Motor neuron (in vitro differentiated cells): ENCODE measurements around the gene FIBCD1. TPM values are rescaled to one million over a fixed set of nuclear protein-coding genes. Genes with fewer than 3 reads are reported as not detected.

Experiments
- ATAC-seq, 8 experiments: fragments of 200-7000 bp; cut with Tn5 transposase; replicated peaks in 6 of 8; 2 replicates each; pipeline ENCODE4 v1.8.0; 2021; ENCODE audit warnings: mild to moderate bottlenecking in 8 of 8, moderate library complexity in 8 of 8
- H3K27ac ChIP-seq, 2 donors: fragments of 250-450 bp; sonication (Bioruptor Pico); 2 replicates each; pipeline ENCODE4 v1.9.0; 2021; ENCODE audit warnings: antibody characterized with exemption in 2 of 2, mild to moderate bottlenecking in 2 of 2, moderate library complexity in 1 of 2
- H3K4me1 ChIP-seq, 2 donors: fragments of 250-450 bp; sonication (Bioruptor Pico); replicated peaks in 1 of 2; 2 replicates each; pipeline ENCODE4 v1.6.1; 2021; ENCODE audit warnings: antibody characterized with exemption in 2 of 2, mild to moderate bottlenecking in 2 of 2, moderate library complexity in 1 of 2
- H3K4me3 ChIP-seq, 5 donors: fragments of 250-450 bp; sonication (Bioruptor Pico); 2 replicates each; pipeline ENCODE4 v1.9.0; 2021; ENCODE audit warnings: antibody characterized with exemption in 5 of 5, mild to moderate bottlenecking in 5 of 5, moderate library complexity in 4 of 5
- WGBS, 10 experiments: fragments of 450-650 bp; shearing (Covaris generic); methylation state at CpG; one replicate each; pipeline ENCODE4 v1.0.0; 2022; 5-methylcytosine and 5-hydroxymethylcytosine counted together
- in situ Hi-C, 9 experiments: fragments of 400-800 bp; cut with MboI; loops; one replicate each; pipeline ENCODE4 v1.15.0; 2021; ENCODE audit warnings: low sequenced_read_pairs in 9 of 9, low pct_unique_long_range_greater_than_20kb in 2 of 9; ENCODE audit not compliant: unreplicated experiment in 9 of 9
- total RNA-seq, 8 experiments: library from RNA; unstranded; fragments of 300-600 nt; gene quantifications; 2 replicates each; pipeline versions ENCODE4 v1.2.3 to v1.2.4, GENCODE V29; 2022

The FIBCD1 gene
- total RNA-seq, 8 experiments from 2014 or later, result 0.40 to 2.4 (median 0.54) TPM

GRCh38 chr9:130920762-130921299, 18.2 kb downstream of the FIBCD1 start:
- Histone ChIP-seq H3K27ac (peak overlapping the region in 1 of 2 donors; percentile 57), H3K4me1 (peaks cover 33 to 40% of the 10 kb centered on the region in 2 donors), H3K4me3 (no peak overlapping the region)
- 50% methylated on average over 2 of the region's 14 CpGs; no CpG with 5 or more reads in 9 of the 10 experiments for WGBS, 10 experiments
- in situ Hi-C loops, result no loop called here
- ATAC-seq, result peak in 1 of 8 experiments; percentile 10

GRCh38 chr9:130920233-130920632, 18.8 kb downstream of the FIBCD1 start:
- ATAC-seq, result no peak
- 100% methylated on average over 1 of the region's 8 CpGs; no CpG with 5 or more reads in 7 of the 10 experiments for WGBS, 10 experiments
- H3K4me1 ChIP-seq, result peaks cover 27 to 35% of the 10 kb centered on the region in 2 donors
- in situ Hi-C loops, result no loop called here
- H3K4me3 ChIP-seq, result no peak overlapping the region
- peak overlapping the region in 1 of 2 donors; percentile 57 for H3K27ac ChIP-seq

GRCh38 chr9:130919559-130920145, 19.4 kb downstream of the FIBCD1 start:
- Histone ChIP-seq H3K4me3 (no peak overlapping the region), H3K4me1 (peaks cover 26 to 35% of the 10 kb centered on the region in 2 donors), H3K27ac (no peak overlapping the region)
- ATAC-seq, result no peak
- in situ Hi-C loops, result no loop called here
- WGBS, 10 experiments, result 60 to 80% (median 72%) methylated on average over 1 to 2 of the region's 14 CpGs; no CpG with 5 or more reads in 7 of the 10 experiments

GRCh38 chr9:130918826-130919558, 20.1 kb downstream of the FIBCD1 start:
- in situ Hi-C loops, result no loop called here
- peak overlapping the region in 1 of 2 donors; percentile 49 for H3K27ac ChIP-seq
- H3K4me3 ChIP-seq, result no peak overlapping the region
- 61 to 94% (median 87%) methylated on average over 4 to 25 of the region's 33 CpGs; no CpG with 5 or more reads in 5 of the 10 experiments for WGBS, 10 experiments
- no peak for ATAC-seq
- peaks cover 26 to 35% of the 10 kb centered on the region in 2 donors for H3K4me1 ChIP-seq

GRCh38 chr9:130918101-130918825, 20.8 kb downstream of the FIBCD1 start:
- peak in 2 of 8 experiments; percentile 10 to 40 for ATAC-seq
- in situ Hi-C loops, result no loop called here
- 0 to 67% (median 66%) methylated on average over 1 to 7 of the region's 9 CpGs; no CpG with 5 or more reads in 5 of the 10 experiments for WGBS, 10 experiments
- no peak overlapping the region for H3K4me3 ChIP-seq
- peak overlapping the region; percentile 12 to 49 for H3K27ac ChIP-seq
- peaks cover 34 to 35% of the 10 kb centered on the region in 2 donors for H3K4me1 ChIP-seq

- Histone ChIP-seq H3K4me1 (peaks cover 29 to 33% of the 10 kb centered on the region in 2 donors), H3K27ac (peak overlapping the region in 1 of 2 donors; percentile 50), H3K4me3 (no peak overlapping the region)
- in situ Hi-C loops, result no loop called here
- 67 to 100% (median 83%) methylated on average over 2 to 8 of the region's 34 CpGs; no CpG with 5 or more reads in 2 of the 10 experiments for WGBS, 10 experiments
- no peak for ATAC-seq
Measured at GRCh38 chr9:130917168-130917960, 21.7 kb downstream of the FIBCD1 start.

- no peak for ATAC-seq
- Histone ChIP-seq H3K27ac (peak overlapping the region in 1 of 2 donors; percentile 21), H3K4me1 (peaks cover 15 to 16% of the 10 kb centered on the region in 2 donors), H3K4me3 (no peak overlapping the region)
- in situ Hi-C loops, result no loop called here
- WGBS, 10 experiments, result 100% methylated on average over 1 of the region's 8 CpGs; no CpG with 5 or more reads in 9 of the 10 experiments
Measured at GRCh38 chr9:130915096-130915447, 24.0 kb downstream of the FIBCD1 start.

GRCh38 chr9:130914417-130915095, 24.5 kb downstream of the FIBCD1 start:
- H3K4me3 ChIP-seq, result no peak overlapping the region
- ATAC-seq, result peak in 3 of 8 experiments; percentile 6 to 11 (median 8)
- in situ Hi-C loops, result no loop called here
- peaks cover 15 to 16% of the 10 kb centered on the region in 2 donors for H3K4me1 ChIP-seq
- no peak overlapping the region for H3K27ac ChIP-seq
- no CpG with 5 or more reads among the region's 24 CpGs for WGBS, 10 experiments

GRCh38 chr9:130913599-130914416, 25.2 kb downstream of the FIBCD1 start:
- peak in 5 of 8 experiments; percentile 1 to 26 (median 10) for ATAC-seq
- in situ Hi-C loops, result no loop called here
- peaks cover 15 to 16% of the 10 kb centered on the region in 2 donors for H3K4me1 ChIP-seq
- peak overlapping the region in 1 of 2 donors; percentile 21 for H3K27ac ChIP-seq
- H3K4me3 ChIP-seq, result no peak overlapping the region
- 35 to 90% (median 67%) methylated on average over 3 to 4 of the region's 23 CpGs; no CpG with 5 or more reads in 7 of the 10 experiments for WGBS, 10 experiments

- Histone ChIP-seq H3K4me1 (peaks cover 10 to 15% of the 10 kb centered on the region in 2 donors), H3K27ac (peak overlapping the region in 1 of 2 donors; percentile 69), H3K4me3 (no peak overlapping the region)
- WGBS, 10 experiments, result 9 to 100% (median 55%) methylated on average over 1 to 8 of the region's 38 CpGs; no CpG with 5 or more reads in 4 of the 10 experiments
- ATAC-seq, result peak; percentile 23 to 94 (median 64)
- in situ Hi-C loops, result no loop called here
Measured at GRCh38 chr9:130912932-130913598, 26.0 kb downstream of the FIBCD1 start.
